CMK (cell line): ENCODE results near the gene HLA-DPA1.

Source experiments
- DNase-seq: peaks from one replicate; pipeline ENCODE4 v3.0.0-alpha.2; 2010; ENCODE audit warnings: low read depth

Gene HLA-DPA1

GRCh38 chr6:33088931-33089620 lies 15.6 kb upstream of the HLA-DPA1 start:
- DNase-seq = no peak

- DNase-seq = no peak
Observed at GRCh38 chr6:33088258-33088930, 14.9 kb upstream of the HLA-DPA1 start.

- DNase-seq = no peak
Observed at GRCh38 chr6:33085627-33086026, 12.2 kb upstream of the HLA-DPA1 start.

- no peak for DNase-seq
Observed at GRCh38 chr6:33082702-33083101, 9.3 kb upstream of the HLA-DPA1 start.

GRCh38 chr6:33081098-33081824 lies 7.8 kb upstream of the HLA-DPA1 start:
- no peak for DNase-seq

- DNase-seq = no peak
Observed at GRCh38 chr6:33080127-33081089, 7.0 kb upstream of the HLA-DPA1 start.

GRCh38 chr6:33079580-33079979 lies 6.1 kb upstream of the HLA-DPA1 start:
- no peak for DNase-seq

GRCh38 chr6:33078919-33079521 lies 5.6 kb upstream of the HLA-DPA1 start:
- DNase-seq = no peak

- DNase-seq = no peak
Observed at GRCh38 chr6:33078442-33078841, 5.0 kb upstream of the HLA-DPA1 start.

- no peak for DNase-seq
Observed at GRCh38 chr6:33077908-33078307, 4.5 kb upstream of the HLA-DPA1 start.

- no peak for DNase-seq
Observed at GRCh38 chr6:33076406-33076934, 3.0 kb upstream of the HLA-DPA1 start.

- no peak for DNase-seq
Observed at GRCh38 chr6:33075568-33076405, 2.3 kb upstream of the HLA-DPA1 start, which contains the start of gene HLA-DPB1. Gene HLA-DPB1 (plus strand): TSS chr6:33075990. CDS start chr6:33076042, 52 bp downstream.

- no peak for DNase-seq
Observed at GRCh38 chr6:33075208-33075567, 1.7 kb upstream of the HLA-DPA1 start.

GRCh38 chr6:33072508-33073100 lies 845 bp downstream of the HLA-DPA1 start:
- DNase-seq = no peak

- no peak for DNase-seq
Observed at GRCh38 chr6:33071569-33071968, 1.9 kb downstream of the HLA-DPA1 start.

GRCh38 chr6:33070909-33071308 lies 2.5 kb downstream of the HLA-DPA1 start:
- no peak for DNase-seq

- no peak for DNase-seq
Observed at GRCh38 chr6:33069021-33069738, 4.3 kb downstream of the HLA-DPA1 start.

- no peak for DNase-seq
Observed at GRCh38 chr6:33066917-33067521, 6.4 kb downstream of the HLA-DPA1 start.

GRCh38 chr6:33065312-33065711 lies 8.1 kb downstream of the HLA-DPA1 start:
- no peak for DNase-seq
